ENCODE results near the gene CDH13.

DNA sequence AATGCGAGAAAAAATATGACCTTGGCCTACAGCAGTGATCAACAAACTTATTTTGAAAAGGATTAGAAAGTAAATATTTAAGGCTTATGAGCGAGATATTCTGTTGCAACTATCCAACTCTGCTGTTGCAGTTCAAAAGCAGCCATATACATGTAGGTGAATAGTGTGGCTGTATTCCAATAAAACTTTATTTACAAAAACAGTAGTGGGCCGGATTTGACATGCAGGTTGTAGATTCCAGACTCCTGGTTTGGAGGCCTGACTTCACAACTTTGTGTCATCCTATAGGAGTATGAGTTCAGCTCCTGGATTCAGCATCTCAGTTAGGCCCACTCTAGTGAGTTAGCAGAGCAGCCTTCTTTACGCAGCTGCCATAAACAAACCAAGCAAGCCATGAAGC is 386.3 kb downstream of the CDH13 start:
- no peak for TF ChIP-seq POLR2A (IDR thresholded peaks at IDR 0.05)
- TF ChIP-seq, protein P1, sequence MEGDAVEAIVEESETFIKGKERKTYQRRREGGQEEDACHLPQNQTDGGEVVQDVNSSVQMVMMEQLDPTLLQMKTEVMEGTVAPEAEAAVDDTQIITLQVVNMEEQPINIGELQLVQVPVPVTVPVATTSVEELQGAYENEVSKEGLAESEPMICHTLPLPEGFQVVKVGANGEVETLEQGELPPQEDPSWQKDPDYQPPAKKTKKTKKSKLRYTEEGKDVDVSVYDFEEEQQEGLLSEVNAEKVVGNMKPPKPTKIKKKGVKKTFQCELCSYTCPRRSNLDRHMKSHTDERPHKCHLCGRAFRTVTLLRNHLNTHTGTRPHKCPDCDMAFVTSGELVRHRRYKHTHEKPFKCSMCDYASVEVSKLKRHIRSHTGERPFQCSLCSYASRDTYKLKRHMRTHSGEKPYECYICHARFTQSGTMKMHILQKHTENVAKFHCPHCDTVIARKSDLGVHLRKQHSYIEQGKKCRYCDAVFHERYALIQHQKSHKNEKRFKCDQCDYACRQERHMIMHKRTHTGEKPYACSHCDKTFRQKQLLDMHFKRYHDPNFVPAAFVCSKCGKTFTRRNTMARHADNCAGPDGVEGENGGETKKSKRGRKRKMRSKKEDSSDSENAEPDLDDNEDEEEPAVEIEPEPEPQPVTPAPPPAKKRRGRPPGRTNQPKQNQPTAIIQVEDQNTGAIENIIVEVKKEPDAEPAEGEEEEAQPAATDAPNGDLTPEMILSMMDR (IDR thresholded peaks at IDR 0.05 in 4 of 5, conservative IDR thresholded peaks at IDR 0.05 in 1 of 5): no peak
